ENCODE measurements around the gene C10orf53. TPM values are rescaled to one million over a fixed set of nuclear protein-coding genes. Genes with fewer than 3 reads are reported as not detected.
A peak's percentile ranks its signal among the peaks of the same experiment; 100 is the strongest.

The C10orf53 gene
- total RNA-seq, 1 donor from 2014 or later, result not detected

DNA sequence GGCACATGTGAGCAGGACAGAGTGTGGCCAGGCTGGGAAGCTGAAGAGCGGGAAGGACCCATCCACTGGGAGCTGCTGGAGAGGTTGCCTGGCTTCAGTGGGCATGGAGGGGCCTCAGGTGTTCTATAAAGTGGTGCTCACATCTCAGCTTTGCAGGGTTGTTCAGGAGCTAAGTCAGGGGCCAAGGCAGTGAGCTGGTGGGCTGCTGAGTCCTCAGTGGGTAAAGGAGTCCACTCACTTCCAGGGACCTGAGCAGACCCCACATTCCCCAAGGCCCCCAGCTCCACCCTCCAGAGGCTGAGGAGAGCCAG is 28.8 kb upstream of the C10orf53 start:
- no peak for TF ChIP-seq CTCF (IDR thresholded peaks at IDR 0.05)
- DNase-seq (ENCODE audit: low spot score), result peak; percentile 75
- peaks cover 35% of the 10 kb centered on the region for H3K27me3 Mint-ChIP-seq (ENCODE audit: low read depth)
- no peaks in the 10 kb centered on the region for H3K36me3 Mint-ChIP-seq (ENCODE audit: low read depth)
- no peak overlapping the region for H3K27ac Mint-ChIP-seq (ENCODE audit: unreplicated experiment)
- H3K9me3 Mint-ChIP-seq (ENCODE audit: low read depth), result no peaks in the 10 kb centered on the region
- no peak overlapping the region for H3K4me3 Mint-ChIP-seq (ENCODE audit: unreplicated experiment)
- H3K4me1 Mint-ChIP-seq (ENCODE audit: low read depth), result no peaks in the 10 kb centered on the region

DNA sequence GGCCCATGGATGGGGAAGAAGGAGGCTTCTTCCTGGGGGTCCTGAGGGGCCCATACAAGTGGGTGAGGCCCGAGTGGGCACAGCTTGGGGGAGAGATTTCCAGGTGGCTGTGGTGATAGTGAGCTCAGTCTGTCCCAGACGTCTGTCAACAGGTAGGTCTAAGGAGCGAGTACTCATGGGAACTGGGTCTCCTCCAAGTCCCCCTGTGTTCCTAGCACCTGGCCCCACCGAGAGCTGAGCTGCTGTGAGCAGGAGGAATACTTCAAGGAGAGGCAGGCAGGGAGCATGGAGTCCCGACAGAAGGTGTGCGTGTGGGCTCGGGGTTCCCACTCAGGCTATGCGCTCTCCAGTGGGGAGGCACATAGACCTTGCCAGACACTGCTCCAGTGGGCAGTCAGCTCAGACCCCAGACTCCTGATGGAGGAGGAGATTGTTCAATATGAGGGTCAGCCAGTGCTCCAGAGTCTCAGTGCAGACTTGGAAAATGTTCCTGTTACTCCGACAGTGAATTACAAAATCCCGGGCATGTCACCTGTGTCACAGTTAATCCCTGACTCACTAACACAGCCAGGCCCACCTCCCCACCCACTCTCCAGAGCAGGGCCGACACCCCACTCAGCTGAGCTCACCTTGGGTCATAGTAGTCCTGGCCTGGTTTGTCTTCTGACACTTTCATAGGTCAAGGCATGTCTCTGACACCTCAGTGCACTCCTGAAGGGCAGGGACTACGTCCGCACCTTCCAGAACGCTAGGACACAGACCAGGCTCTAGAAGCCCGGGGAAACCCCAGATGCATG is 28.2 kb upstream of the C10orf53 start:
- no peaks in the 10 kb centered on the region for H3K36me3 Mint-ChIP-seq (ENCODE audit: low read depth)
- no peaks in the 10 kb centered on the region for H3K4me1 Mint-ChIP-seq (ENCODE audit: low read depth)
- H3K4me3 Mint-ChIP-seq (ENCODE audit: unreplicated experiment), result no peak overlapping the region
- H3K27ac Mint-ChIP-seq (ENCODE audit: unreplicated experiment), result no peak overlapping the region
- no peaks in the 10 kb centered on the region for H3K9me3 Mint-ChIP-seq (ENCODE audit: low read depth)
- no peak for TF ChIP-seq CTCF (IDR thresholded peaks at IDR 0.05)
- H3K27me3 Mint-ChIP-seq (ENCODE audit: low read depth), result peaks cover 35% of the 10 kb centered on the region
- peak; percentile 71 for DNase-seq (ENCODE audit: low spot score)

DNA sequence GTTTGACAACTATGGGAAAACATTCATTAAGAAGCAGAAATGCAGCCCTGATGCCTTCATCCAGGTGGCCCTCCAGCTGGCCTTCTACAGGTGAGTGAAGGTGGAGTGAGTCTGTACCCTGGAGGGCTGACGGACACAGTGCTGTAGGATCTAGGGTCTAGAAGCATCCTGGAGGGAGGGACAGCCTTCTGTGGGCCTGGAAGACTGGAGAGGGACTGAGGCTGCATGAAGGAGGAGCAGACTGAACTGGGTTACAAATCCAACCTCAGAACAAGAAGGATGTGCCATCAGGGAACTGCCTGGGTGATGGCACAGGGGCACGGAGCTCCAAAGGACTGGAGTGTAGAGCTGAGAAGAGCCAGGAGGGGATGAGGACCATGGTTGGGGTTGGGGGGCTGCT is 27.5 kb upstream of the C10orf53 start:
- no peaks in the 10 kb centered on the region for H3K36me3 Mint-ChIP-seq (ENCODE audit: low read depth)
- no peak for DNase-seq (ENCODE audit: low spot score)
- H3K4me3 Mint-ChIP-seq (ENCODE audit: unreplicated experiment), result no peak overlapping the region
- no peak for TF ChIP-seq CTCF (IDR thresholded peaks at IDR 0.05)
- H3K4me1 Mint-ChIP-seq (ENCODE audit: low read depth), result no peaks in the 10 kb centered on the region
- peaks cover 35% of the 10 kb centered on the region for H3K27me3 Mint-ChIP-seq (ENCODE audit: low read depth)
- H3K9me3 Mint-ChIP-seq (ENCODE audit: low read depth), result no peaks in the 10 kb centered on the region
- no peak overlapping the region for H3K27ac Mint-ChIP-seq (ENCODE audit: unreplicated experiment)

DNA sequence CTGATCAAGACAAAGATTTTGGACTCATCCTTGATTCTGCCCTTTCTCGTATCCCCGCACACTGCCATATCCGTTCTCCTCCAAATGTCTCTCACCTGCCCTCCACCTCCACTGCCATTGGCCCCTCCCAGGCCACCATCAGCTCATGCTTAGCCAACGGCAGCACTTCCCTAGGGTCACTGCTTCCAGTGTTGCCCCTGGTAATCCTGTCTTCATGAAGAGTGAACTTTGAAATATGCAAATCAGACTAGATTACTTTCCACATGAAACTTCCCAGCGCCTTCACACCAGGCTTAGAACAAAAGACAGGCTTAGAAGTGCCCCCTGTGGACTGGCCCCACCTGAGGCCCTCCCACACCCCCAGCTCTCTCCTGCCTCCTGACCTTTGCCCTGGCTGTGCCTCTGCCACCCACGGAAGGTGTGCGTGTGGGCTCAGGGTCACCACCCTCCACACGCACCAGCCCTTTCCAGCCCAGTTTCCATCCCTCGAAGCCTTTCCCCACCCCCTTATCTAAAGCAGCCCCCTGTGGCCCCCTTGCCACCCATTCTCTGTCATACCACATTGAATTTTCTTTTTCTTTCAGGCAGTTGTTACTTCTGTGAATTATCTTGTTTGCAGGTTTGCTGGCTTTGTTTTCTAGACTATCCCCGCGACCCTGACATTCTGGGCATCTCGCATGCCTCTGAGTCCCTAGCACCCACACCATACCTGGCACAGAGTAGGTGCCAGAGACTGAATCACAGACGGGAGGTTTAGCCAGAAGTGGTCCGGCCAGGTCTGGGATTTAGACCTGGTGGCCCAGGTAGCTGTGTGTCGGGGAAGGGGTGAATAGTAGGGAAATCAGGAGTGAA is 26.8 kb upstream of the C10orf53 start:
- no peak for TF ChIP-seq CTCF (IDR thresholded peaks at IDR 0.05)
- no peaks in the 10 kb centered on the region for H3K9me3 Mint-ChIP-seq (ENCODE audit: low read depth)
- DNase-seq (ENCODE audit: low spot score), result no peak
- H3K4me1 Mint-ChIP-seq (ENCODE audit: low read depth), result no peaks in the 10 kb centered on the region
- no peak overlapping the region for H3K4me3 Mint-ChIP-seq (ENCODE audit: unreplicated experiment)
- H3K36me3 Mint-ChIP-seq (ENCODE audit: low read depth), result no peaks in the 10 kb centered on the region
- no peak overlapping the region for H3K27ac Mint-ChIP-seq (ENCODE audit: unreplicated experiment)
- peaks cover 33% of the 10 kb centered on the region for H3K27me3 Mint-ChIP-seq (ENCODE audit: low read depth)

GRCh38 chr10:49653273-49653929 is 26.1 kb upstream of the C10orf53 start:
- peak; percentile 63 for DNase-seq (ENCODE audit: low spot score)
- Mint-ChIP-seq H3K4me3 (ENCODE audit: unreplicated experiment) (no peak overlapping the region), H3K27ac (ENCODE audit: unreplicated experiment) (no peak overlapping the region), H3K4me1 (ENCODE audit: low read depth) (no peaks in the 10 kb centered on the region), H3K9me3 (ENCODE audit: low read depth) (no peaks in the 10 kb centered on the region), H3K36me3 (ENCODE audit: low read depth) (no peaks in the 10 kb centered on the region), H3K27me3 (ENCODE audit: low read depth) (peaks cover 30% of the 10 kb centered on the region)
- no peak for TF ChIP-seq CTCF (IDR thresholded peaks at IDR 0.05)

Measured in chondrocyte (in vitro differentiated cells).